ENCODE results near the gene CD5L. TPM values are rescaled to one million over a fixed set of nuclear protein-coding genes. Genes with fewer than 3 reads are reported as not detected.

The CD5L gene
- total and polyA plus RNA-seq, 2 experiments from 2014 or later: not detected

DNA sequence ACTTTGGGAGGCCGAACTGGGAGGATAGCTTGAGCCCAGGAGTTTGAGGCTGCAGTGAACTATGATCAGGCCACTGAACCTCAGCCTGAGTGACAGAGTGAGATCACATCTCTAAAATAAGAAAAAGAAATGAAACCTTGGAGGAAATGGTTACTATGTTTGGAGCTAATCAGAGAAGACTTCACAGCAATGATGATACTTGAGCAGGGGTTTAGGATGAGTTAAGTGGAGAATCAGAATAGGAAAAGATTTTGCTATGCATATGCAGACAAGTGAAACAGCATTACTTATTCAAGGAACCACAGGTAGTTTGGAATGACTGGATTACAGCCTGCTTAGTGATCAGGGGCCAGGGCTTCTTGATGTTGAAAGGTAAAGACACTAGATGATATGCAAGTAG, 1.3 kb upstream of the CD5L start:
- no peaks in the 10 kb centered on the region for H3K9me3 ChIP-seq (ENCODE audit: low read depth)
- TF ChIP-seq, protein P1, sequence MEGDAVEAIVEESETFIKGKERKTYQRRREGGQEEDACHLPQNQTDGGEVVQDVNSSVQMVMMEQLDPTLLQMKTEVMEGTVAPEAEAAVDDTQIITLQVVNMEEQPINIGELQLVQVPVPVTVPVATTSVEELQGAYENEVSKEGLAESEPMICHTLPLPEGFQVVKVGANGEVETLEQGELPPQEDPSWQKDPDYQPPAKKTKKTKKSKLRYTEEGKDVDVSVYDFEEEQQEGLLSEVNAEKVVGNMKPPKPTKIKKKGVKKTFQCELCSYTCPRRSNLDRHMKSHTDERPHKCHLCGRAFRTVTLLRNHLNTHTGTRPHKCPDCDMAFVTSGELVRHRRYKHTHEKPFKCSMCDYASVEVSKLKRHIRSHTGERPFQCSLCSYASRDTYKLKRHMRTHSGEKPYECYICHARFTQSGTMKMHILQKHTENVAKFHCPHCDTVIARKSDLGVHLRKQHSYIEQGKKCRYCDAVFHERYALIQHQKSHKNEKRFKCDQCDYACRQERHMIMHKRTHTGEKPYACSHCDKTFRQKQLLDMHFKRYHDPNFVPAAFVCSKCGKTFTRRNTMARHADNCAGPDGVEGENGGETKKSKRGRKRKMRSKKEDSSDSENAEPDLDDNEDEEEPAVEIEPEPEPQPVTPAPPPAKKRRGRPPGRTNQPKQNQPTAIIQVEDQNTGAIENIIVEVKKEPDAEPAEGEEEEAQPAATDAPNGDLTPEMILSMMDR (IDR thresholded peaks at IDR 0.05; ENCODE audit: low read depth, low read length): no peak
- no peak for DNase-seq (ENCODE audit: low read depth in 1 of 2, low spot score in 1 of 2)
- H3K27me3 ChIP-seq: no peaks in the 10 kb centered on the region
- H3K27ac ChIP-seq: no peak overlapping the region
- no peaks in the 10 kb centered on the region for H3K36me3 ChIP-seq
- H3K4me3 ChIP-seq: no peak overlapping the region
- H3K4me1 ChIP-seq (ENCODE audit: low read depth): no peaks in the 10 kb centered on the region

GRCh38 chr1:157838966-157839365, 2.6 kb downstream of the CD5L start:
- Histone ChIP-seq H3K4me3 (no peak overlapping the region), H3K4me1 (ENCODE audit: low read depth) (no peaks in the 10 kb centered on the region), H3K9me3 (ENCODE audit: low read depth) (no peaks in the 10 kb centered on the region), H3K36me3 (no peaks in the 10 kb centered on the region), H3K27ac (no peak overlapping the region), H3K27me3 (no peaks in the 10 kb centered on the region)
- TF ChIP-seq, protein P1 (IDR thresholded peaks at IDR 0.05; ENCODE audit: low read depth, low read length): no peak
- DNase-seq (ENCODE audit: low read depth in 1 of 2, low spot score in 1 of 2): no peak

DNA sequence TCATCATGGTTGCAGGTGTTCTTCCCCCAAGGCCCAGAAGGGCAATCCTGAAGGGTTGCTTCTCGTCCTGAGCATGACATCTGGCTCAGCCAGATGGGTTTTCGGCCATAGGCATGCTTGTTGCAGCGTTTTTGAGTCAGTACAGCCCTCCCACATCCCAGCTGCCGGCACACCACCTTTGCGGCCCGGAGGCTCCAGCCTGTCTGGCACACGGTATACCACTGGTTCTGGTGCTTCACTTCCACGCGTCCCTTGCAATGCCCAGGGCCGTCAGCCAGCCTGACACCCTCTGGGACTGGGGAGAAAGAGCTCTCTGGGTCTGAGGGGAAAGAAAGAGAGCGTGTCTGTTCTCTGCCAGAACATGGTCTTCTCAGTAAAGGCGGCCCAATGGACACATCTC, 7.2 kb downstream of the CD5L start:
- Histone ChIP-seq H3K4me1 (ENCODE audit: low read depth) (no peaks in the 10 kb centered on the region), H3K27me3 (no peaks in the 10 kb centered on the region), H3K9me3 (ENCODE audit: low read depth) (no peaks in the 10 kb centered on the region), H3K4me3 (no peak overlapping the region), H3K36me3 (no peaks in the 10 kb centered on the region), H3K27ac (no peak overlapping the region)
- no peak for DNase-seq (ENCODE audit: low read depth in 1 of 2, low spot score in 1 of 2)
- TF ChIP-seq, protein P1 (IDR thresholded peaks at IDR 0.05; ENCODE audit: low read depth, low read length): no peak

DNA sequence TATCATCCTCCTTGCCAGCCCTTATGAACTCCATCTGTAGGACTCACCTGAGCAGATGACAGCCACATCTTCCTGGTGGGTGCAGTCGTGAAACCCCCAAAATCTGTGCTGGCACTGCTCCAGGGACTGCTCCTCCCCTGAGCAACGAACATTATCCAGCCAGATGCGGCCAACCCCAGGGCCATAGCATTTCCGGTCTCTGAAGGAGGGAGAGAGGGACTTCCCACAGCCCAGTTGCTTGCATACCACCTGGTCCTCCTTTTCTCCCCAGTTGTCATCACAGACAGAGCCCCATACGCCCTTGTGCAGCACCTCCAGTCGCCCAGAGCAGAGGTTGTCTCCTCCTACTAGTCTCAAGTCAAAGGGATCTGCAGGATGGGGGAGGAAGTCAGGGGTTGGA, 8.5 kb downstream of the CD5L start:
- TF ChIP-seq, protein P1 (IDR thresholded peaks at IDR 0.05; ENCODE audit: low read depth, low read length): no peak
- Histone ChIP-seq H3K4me1 (ENCODE audit: low read depth) (no peaks in the 10 kb centered on the region), H3K36me3 (no peaks in the 10 kb centered on the region), H3K9me3 (ENCODE audit: low read depth) (no peaks in the 10 kb centered on the region), H3K27ac (no peak overlapping the region), H3K27me3 (no peaks in the 10 kb centered on the region), H3K4me3 (no peak overlapping the region)
- DNase-seq (ENCODE audit: low read depth in 1 of 2, low spot score in 1 of 2): no peak

- H3K36me3 ChIP-seq: no peaks in the 10 kb centered on the region
- H3K27me3 ChIP-seq: no peaks in the 10 kb centered on the region
- no peak overlapping the region for H3K27ac ChIP-seq
- TF ChIP-seq, protein P1 (IDR thresholded peaks at IDR 0.05; ENCODE audit: low read depth, low read length): no peak
- DNase-seq (ENCODE audit: low read depth in 1 of 2, low spot score in 1 of 2): no peak
- no peaks in the 10 kb centered on the region for H3K4me1 ChIP-seq (ENCODE audit: low read depth)
- H3K9me3 ChIP-seq (ENCODE audit: low read depth): no peaks in the 10 kb centered on the region
- no peak overlapping the region for H3K4me3 ChIP-seq
Measured at GRCh38 chr1:157831968-157832626, 9.5 kb downstream of the CD5L start.
